Tibial nerve (tissue), 4 donors: ENCODE results near the gene ARHGEF28. TPM values are rescaled to one million over a fixed set of nuclear protein-coding genes. Genes with fewer than 3 reads are reported as not detected.

Source experiments
- DNase-seq, 2 donors: peaks; one replicate each; pipeline ENCODE4 v3.0.0-alpha.2; 2019; ENCODE audit warnings: low spot score in 2 of 2
- H3K27ac ChIP-seq, 4 donors: fragments of 200-600 bp; sonication (generic) in 3 of 4; one replicate each; pipeline ENCODE4 v1.5.1; 2017 to 2019; ENCODE audit warnings: mild to moderate bottlenecking in 1 of 4
- H3K27me3 ChIP-seq, 2 donors: fragments of 200-600 bp; sonication (generic) in 1 of 2; one replicate each; pipeline versions ENCODE4 v1.5.1 to v1.6.0; 2017 to 2019
- H3K36me3 ChIP-seq, 3 donors: fragments of 200-600 bp; sonication (generic); one replicate each; pipeline ENCODE4 v1.5.1; 2018 to 2019
- H3K4me1 ChIP-seq, 4 donors: fragments of 200-600 bp; sonication (generic) in 3 of 4; one replicate each; pipeline ENCODE4 v1.5.1; 2017 to 2019
- H3K4me3 ChIP-seq, 4 donors: fragments of 200-600 bp; sonication (generic) in 3 of 4; one replicate each; pipeline ENCODE4 v1.5.1; 2017 to 2019; ENCODE audit warnings: mild to moderate bottlenecking in 1 of 4, moderate library complexity in 1 of 4
- H3K9me3 ChIP-seq, 4 donors: fragments of 200-600 bp; sonication (generic) in 3 of 4; one replicate each; pipeline ENCODE4 v1.5.1; 2017 to 2019
- EP300 ChIP-seq, 2 donors: sonication (generic); formaldehyde crosslinking; IDR thresholded peaks; one replicate each; pipeline ENCODE4 v1.6.1; 2017; ENCODE audit warnings: antibody characterized with exemption in 2 of 2, mild to moderate bottlenecking in 1 of 2
- POLR2A ChIP-seq, 2 donors: fragments of 450-650 bp; IDR thresholded peaks; one replicate each; pipeline ENCODE4 v1.6.1; 2017; ENCODE audit warnings: antibody characterized with exemption in 2 of 2, mild to moderate bottlenecking in 2 of 2, moderate library complexity in 2 of 2
- WGBS, 2 donors: methylation state at CpG; one replicate each; pipeline ENCODE4 v1.1.5; 2018; 5-methylcytosine and 5-hydroxymethylcytosine counted together
- total RNA-seq, 4 donors: library from RNA; depleted of rRNA; stranded (reverse); fragments of >200 nt; gene quantifications; one replicate each; pipeline ENCODE4 v1.1.0, GENCODE V29; 2016
- TF ChIP-seq, protein P1 (sequence below), 5 experiments: fragments of 200-600 bp in 3 of 5; fragments of 450-650 bp in 2 of 5; sonication (generic) in 3 of 5; IDR thresholded peaks; one replicate each; pipeline ENCODE4 v1.5.1; 2016 to 2019; ENCODE audit warnings: antibody characterized with exemption in 5 of 5, mild to moderate bottlenecking in 3 of 5, moderate library complexity in 2 of 5

Gene ARHGEF28
- total RNA-seq, 4 donors from 2014 or later = 66.0 to 83.9 (median 72.5) TPM

- H3K9me3 ChIP-seq = no peaks in the 10 kb centered on the region
- no peaks in the 10 kb centered on the region for H3K27me3 ChIP-seq
- H3K4me3 ChIP-seq = no peak overlapping the region
- peaks cover 0 to 14% (median 4%) of the 10 kb centered on the region in 4 donors for H3K4me1 ChIP-seq
- no peak overlapping the region for H3K27ac ChIP-seq
- H3K36me3 ChIP-seq = no peaks in the 10 kb centered on the region
- TF ChIP-seq POLR2A (IDR thresholded peaks at IDR 0.05) = no peak
- TF ChIP-seq EP300 (IDR thresholded peaks at IDR 0.05) = no peak
- TF ChIP-seq, protein P1, sequence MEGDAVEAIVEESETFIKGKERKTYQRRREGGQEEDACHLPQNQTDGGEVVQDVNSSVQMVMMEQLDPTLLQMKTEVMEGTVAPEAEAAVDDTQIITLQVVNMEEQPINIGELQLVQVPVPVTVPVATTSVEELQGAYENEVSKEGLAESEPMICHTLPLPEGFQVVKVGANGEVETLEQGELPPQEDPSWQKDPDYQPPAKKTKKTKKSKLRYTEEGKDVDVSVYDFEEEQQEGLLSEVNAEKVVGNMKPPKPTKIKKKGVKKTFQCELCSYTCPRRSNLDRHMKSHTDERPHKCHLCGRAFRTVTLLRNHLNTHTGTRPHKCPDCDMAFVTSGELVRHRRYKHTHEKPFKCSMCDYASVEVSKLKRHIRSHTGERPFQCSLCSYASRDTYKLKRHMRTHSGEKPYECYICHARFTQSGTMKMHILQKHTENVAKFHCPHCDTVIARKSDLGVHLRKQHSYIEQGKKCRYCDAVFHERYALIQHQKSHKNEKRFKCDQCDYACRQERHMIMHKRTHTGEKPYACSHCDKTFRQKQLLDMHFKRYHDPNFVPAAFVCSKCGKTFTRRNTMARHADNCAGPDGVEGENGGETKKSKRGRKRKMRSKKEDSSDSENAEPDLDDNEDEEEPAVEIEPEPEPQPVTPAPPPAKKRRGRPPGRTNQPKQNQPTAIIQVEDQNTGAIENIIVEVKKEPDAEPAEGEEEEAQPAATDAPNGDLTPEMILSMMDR (IDR thresholded peaks at IDR 0.05) = no peak
- DNase-seq = no peak
- WGBS, 2 donors = 98% methylated on average over 2 of the region's 2 CpGs
Measured at GRCh38 chr5:73623060-73623459, 2.9 kb upstream of the ARHGEF28 start.

DNA sequence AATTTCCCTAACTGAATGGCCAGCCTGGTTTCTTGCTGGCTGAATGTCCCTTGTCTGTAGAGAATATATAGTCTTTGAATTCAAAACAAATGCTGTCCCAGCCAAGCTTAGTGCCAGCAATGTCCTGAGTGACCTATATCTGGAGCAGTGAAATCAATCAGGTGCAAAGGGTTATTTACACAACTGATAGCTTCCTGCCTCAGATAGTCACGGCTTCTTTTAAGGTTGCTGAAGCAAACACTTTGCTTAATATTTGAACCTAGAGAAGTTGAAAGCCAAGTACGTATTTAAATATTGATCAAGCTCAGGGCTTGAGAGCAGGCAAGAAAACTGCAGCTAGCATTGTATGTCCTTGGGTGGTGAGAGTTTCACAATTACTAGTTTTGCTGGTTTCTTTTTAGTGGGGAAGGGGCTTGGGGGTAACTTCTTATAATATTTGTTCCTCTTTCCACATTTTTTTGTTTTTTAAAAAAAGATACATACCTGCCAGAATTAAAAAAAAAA lies 2.0 kb upstream of the ARHGEF28 start:
- H3K9me3 ChIP-seq = no peaks in the 10 kb centered on the region
- H3K4me1 ChIP-seq = peaks cover 0 to 21% (median 4%) of the 10 kb centered on the region in 4 donors
- 77 to 86% methylated on average over 2 of the region's 2 CpGs for WGBS, 2 donors
- no peak overlapping the region for H3K4me3 ChIP-seq
- no peaks in the 10 kb centered on the region for H3K36me3 ChIP-seq
- TF ChIP-seq, protein P1 (IDR thresholded peaks at IDR 0.05) = no peak
- no peak for TF ChIP-seq EP300 (IDR thresholded peaks at IDR 0.05)
- no peak for TF ChIP-seq POLR2A (IDR thresholded peaks at IDR 0.05)
- no peak for DNase-seq
- H3K27me3 ChIP-seq = no peaks in the 10 kb centered on the region
- H3K27ac ChIP-seq = peak overlapping the region in 1 of 4 donors; percentile 28

GRCh38 chr5:73624888-73625287 lies 1.1 kb upstream of the ARHGEF28 start:
- peak overlapping the region; percentile 77 to 95 (median 86) for H3K27ac ChIP-seq

DNA sequence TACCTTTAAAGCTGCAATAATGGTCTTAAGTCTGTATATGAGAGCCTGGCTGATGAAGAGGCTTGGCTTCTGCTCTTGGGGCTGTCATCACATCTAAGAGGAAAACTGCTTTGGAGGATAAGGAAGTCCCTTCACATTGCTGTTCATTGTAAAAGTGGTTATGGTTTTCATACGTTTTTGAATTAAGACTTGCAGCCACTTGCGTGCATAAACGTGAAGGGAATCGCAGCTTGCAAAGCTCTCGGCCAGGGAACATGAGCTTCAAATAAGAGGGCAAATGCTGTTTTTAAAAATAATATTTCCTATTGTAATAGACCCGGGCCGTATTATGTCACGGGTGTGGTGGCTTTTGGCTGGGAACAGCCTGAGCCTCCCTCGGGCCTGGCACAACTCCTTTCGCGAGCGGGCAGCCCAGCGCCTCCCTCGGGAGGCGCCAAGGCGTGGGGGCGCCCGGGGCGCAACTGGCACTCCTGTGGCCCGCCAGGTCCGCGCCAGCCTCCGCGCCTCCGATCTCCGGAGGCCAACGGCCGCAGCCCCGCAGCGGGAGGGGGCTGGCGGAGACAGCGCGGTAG lies 538 bp upstream of the ARHGEF28 start:
- Histone ChIP-seq H3K4me1 (peaks cover 0 to 21% (median 4%) of the 10 kb centered on the region in 4 donors), H3K9me3 (no peaks in the 10 kb centered on the region), H3K4me3 (peak overlapping the region; percentile 63 to 81 (median 76)), H3K27ac (peak overlapping the region; percentile 77 to 95 (median 86)), H3K27me3 (no peaks in the 10 kb centered on the region), H3K36me3 (no peaks in the 10 kb centered on the region)
- TF ChIP-seq EP300 (IDR thresholded peaks at IDR 0.05) (no peak), POLR2A (IDR thresholded peaks at IDR 0.05) (no peak)
- TF ChIP-seq, protein P1 (IDR thresholded peaks at IDR 0.05) = no peak
- DNase-seq = no peak
- WGBS, 2 donors = 1% methylated on average over 23 to 33 of the region's 33 CpGs

More at GRCh38 chr5:73624888-73625287, 1.1 kb upstream of the ARHGEF28 start:
- TF ChIP-seq POLR2A (IDR thresholded peaks at IDR 0.05) = no peak
- TF ChIP-seq, protein P1 (IDR thresholded peaks at IDR 0.05) = no peak
- no peak for DNase-seq
- no peaks in the 10 kb centered on the region for H3K36me3 ChIP-seq
- H3K27me3 ChIP-seq = no peaks in the 10 kb centered on the region
- H3K4me3 ChIP-seq = peak overlapping the region in 1 of 4 donors; percentile 63
- peaks cover 0 to 21% (median 4%) of the 10 kb centered on the region in 4 donors for H3K4me1 ChIP-seq
- H3K9me3 ChIP-seq = no peaks in the 10 kb centered on the region
- WGBS, 2 donors = 81 to 83% methylated on average over 6 of the region's 6 CpGs

DNA sequence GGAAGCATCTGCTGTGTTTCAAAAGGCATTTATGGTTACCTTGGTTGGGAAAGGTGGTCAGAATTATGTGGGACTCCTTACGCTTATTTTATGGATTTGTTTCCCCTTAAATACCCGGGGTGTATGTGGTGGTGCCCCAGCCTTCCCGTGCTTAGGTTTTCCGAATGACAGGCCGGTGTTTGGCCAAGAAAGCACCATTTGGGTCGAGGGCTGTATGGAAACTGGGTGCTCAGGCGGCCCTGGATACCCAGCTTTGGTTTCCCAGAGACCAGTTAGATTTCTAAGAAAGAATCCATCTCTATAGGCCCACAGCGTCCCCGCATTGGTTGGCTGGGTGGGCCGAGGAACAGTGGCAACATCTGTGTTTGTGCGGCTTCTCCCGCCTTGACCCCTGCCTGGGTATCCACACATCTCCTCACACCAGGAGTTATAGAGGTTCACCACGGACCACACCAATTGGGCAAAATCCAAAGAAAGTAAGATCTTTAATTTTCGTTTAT lies 868 bp downstream of the ARHGEF28 start:
- 41 to 44% methylated on average over 13 to 14 of the region's 14 CpGs for WGBS, 2 donors
- H3K36me3 ChIP-seq = no peaks in the 10 kb centered on the region
- H3K27ac ChIP-seq = peak overlapping the region; percentile 61 to 93 (median 86)
- H3K27me3 ChIP-seq = no peaks in the 10 kb centered on the region
- H3K4me1 ChIP-seq = peaks cover 0 to 21% (median 7%) of the 10 kb centered on the region in 4 donors
- DNase-seq = no peak
- peak overlapping the region; percentile 63 to 81 (median 76) for H3K4me3 ChIP-seq
- H3K9me3 ChIP-seq = no peaks in the 10 kb centered on the region
- no peak for TF ChIP-seq EP300 (IDR thresholded peaks at IDR 0.05)
- TF ChIP-seq, protein P1 (IDR thresholded peaks at IDR 0.05) = no peak
- no peak for TF ChIP-seq POLR2A (IDR thresholded peaks at IDR 0.05)
